ENCODE data around the gene SCN1A. TPM values are rescaled to one million over a fixed set of nuclear protein-coding genes. Genes with fewer than 3 reads are reported as not detected.

Gene SCN1A
- total RNA-seq, 1 donor: 0.72 TPM

DNA sequence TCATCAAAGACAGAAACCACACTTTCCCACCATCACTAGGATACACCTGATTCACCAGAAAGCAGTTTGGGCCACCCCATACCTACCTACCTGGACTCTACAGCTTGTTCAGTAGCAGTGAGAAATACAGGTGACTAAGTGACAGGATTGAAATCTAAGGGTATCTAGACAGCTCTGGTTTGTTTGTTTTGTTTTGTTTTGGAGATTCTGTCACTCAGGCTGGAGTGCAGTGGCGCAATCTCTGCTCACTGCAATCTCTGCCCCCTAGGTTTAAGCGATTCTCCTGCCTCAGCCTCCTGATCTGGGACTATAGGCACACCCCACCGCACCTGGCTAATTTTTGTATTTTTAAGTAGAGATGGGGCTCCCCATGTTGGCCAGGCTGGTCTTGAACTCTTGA, 177.4 kb downstream of the SCN1A start:
- Histone ChIP-seq H3K27me3 (ENCODE audit: insufficient read depth, low read length) (no peaks in the 10 kb centered on the region), H2AFZ (ENCODE audit: low read length) (no peak overlapping the region), H3K79me2 (ENCODE audit: insufficient read depth, low read length) (peaks cover 37% of the 10 kb centered on the region), H3K4me2 (ENCODE audit: insufficient read depth, low read length) (no peak overlapping the region), H3K9me3 (ENCODE audit: low read depth, low read length) (no peaks in the 10 kb centered on the region), H3K4me3 (ENCODE audit: insufficient read depth, low read length) (no peak overlapping the region), H3K27ac (ENCODE audit: low read depth, low read length) (no peak overlapping the region), H3K4me1 (ENCODE audit: insufficient read depth, low read length) (peaks cover 14% of the 10 kb centered on the region), H4K20me1 (ENCODE audit: insufficient read depth, low read length) (peaks cover 6% of the 10 kb centered on the region), H3K36me3 (ENCODE audit: insufficient read depth, low read length) (peaks cover 17% of the 10 kb centered on the region)
- TF ChIP-seq CTCF (IDR thresholded peaks at IDR 0.05; ENCODE audit: extremely low read depth, low read depth, low read length): no peak
- DNase-seq (ENCODE audit: insufficient read length, low spot score, missing footprints): no peak

DNA sequence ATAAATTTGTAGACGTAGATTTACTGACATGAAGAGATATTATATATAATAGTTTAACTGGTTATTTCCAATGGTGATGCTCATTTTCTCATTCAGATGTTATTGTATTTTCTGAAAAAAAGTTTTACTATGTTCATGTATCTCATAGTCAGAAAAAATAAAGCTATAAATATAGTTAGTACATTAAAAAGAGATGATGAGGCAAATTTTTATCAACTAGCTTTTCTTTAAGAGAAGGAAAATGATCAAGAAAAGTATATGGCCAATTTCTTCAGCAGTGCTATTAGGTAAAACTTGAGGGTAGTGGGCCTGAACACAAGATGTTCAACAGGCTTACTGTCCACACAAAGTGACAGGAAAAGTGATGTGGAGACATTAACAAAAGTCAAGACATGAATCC, 186.0 kb downstream of the SCN1A start:
- H4K20me1 ChIP-seq (ENCODE audit: insufficient read depth, low read length): no peaks in the 10 kb centered on the region
- no peak overlapping the region for H3K27ac ChIP-seq (ENCODE audit: low read depth, low read length)
- no peaks in the 10 kb centered on the region for H3K27me3 ChIP-seq (ENCODE audit: insufficient read depth, low read length)
- no peaks in the 10 kb centered on the region for H3K4me1 ChIP-seq (ENCODE audit: insufficient read depth, low read length)
- peaks cover 27% of the 10 kb centered on the region for H3K36me3 ChIP-seq (ENCODE audit: insufficient read depth, low read length)
- TF ChIP-seq CTCF (IDR thresholded peaks at IDR 0.05; ENCODE audit: extremely low read depth, low read depth, low read length): no peak
- H2AFZ ChIP-seq (ENCODE audit: low read length): no peak overlapping the region
- no peak overlapping the region for H3K4me3 ChIP-seq (ENCODE audit: insufficient read depth, low read length)
- H3K79me2 ChIP-seq (ENCODE audit: insufficient read depth, low read length): no peaks in the 10 kb centered on the region
- no peak for DNase-seq (ENCODE audit: insufficient read length, low spot score, missing footprints)
- H3K4me2 ChIP-seq (ENCODE audit: insufficient read depth, low read length): no peak overlapping the region
- H3K9me3 ChIP-seq (ENCODE audit: low read depth, low read length): no peaks in the 10 kb centered on the region

GRCh38 chr2:165938237-165938636, 189.6 kb downstream of the SCN1A start:
- H3K4me2 ChIP-seq (ENCODE audit: insufficient read depth, low read length): no peak overlapping the region
- H2AFZ ChIP-seq (ENCODE audit: low read length): no peak overlapping the region
- H3K4me1 ChIP-seq (ENCODE audit: insufficient read depth, low read length): no peaks in the 10 kb centered on the region
- H4K20me1 ChIP-seq (ENCODE audit: insufficient read depth, low read length): no peaks in the 10 kb centered on the region
- no peaks in the 10 kb centered on the region for H3K79me2 ChIP-seq (ENCODE audit: insufficient read depth, low read length)
- TF ChIP-seq CTCF (IDR thresholded peaks at IDR 0.05; ENCODE audit: extremely low read depth, low read depth, low read length): no peak
- no peaks in the 10 kb centered on the region for H3K9me3 ChIP-seq (ENCODE audit: low read depth, low read length)
- no peaks in the 10 kb centered on the region for H3K27me3 ChIP-seq (ENCODE audit: insufficient read depth, low read length)
- no peak overlapping the region for H3K4me3 ChIP-seq (ENCODE audit: insufficient read depth, low read length)
- H3K36me3 ChIP-seq (ENCODE audit: insufficient read depth, low read length): peaks cover 23% of the 10 kb centered on the region
- H3K27ac ChIP-seq (ENCODE audit: low read depth, low read length): no peak overlapping the region
- DNase-seq (ENCODE audit: insufficient read length, low spot score, missing footprints): no peak

Small RNAs within 50 kb of the gene (small RNA-seq; reads per million reads assigned to genes)
- not detected for gene RF00019

Other genes starting within 250 kb of the SCN1A start
- 25.7 and 29.8 TPM in 2 replicates for gene TTC21B, start 174.2 kb downstream of the SCN1A start, total RNA-seq
- 1.8 and 2.1 TPM in 2 replicates for gene SCN9A, start 247.9 kb upstream of the SCN1A start, total RNA-seq